HG03196 (cell line): ENCODE results near the gene PHKA2.

Source experiments
- ATAC-seq: cut with Tn5 transposase; IDR thresholded peaks from one replicate; pipeline ENCODE4 v1.9.1; 2021; ENCODE audit not compliant: unreplicated experiment

Gene PHKA2

DNA sequence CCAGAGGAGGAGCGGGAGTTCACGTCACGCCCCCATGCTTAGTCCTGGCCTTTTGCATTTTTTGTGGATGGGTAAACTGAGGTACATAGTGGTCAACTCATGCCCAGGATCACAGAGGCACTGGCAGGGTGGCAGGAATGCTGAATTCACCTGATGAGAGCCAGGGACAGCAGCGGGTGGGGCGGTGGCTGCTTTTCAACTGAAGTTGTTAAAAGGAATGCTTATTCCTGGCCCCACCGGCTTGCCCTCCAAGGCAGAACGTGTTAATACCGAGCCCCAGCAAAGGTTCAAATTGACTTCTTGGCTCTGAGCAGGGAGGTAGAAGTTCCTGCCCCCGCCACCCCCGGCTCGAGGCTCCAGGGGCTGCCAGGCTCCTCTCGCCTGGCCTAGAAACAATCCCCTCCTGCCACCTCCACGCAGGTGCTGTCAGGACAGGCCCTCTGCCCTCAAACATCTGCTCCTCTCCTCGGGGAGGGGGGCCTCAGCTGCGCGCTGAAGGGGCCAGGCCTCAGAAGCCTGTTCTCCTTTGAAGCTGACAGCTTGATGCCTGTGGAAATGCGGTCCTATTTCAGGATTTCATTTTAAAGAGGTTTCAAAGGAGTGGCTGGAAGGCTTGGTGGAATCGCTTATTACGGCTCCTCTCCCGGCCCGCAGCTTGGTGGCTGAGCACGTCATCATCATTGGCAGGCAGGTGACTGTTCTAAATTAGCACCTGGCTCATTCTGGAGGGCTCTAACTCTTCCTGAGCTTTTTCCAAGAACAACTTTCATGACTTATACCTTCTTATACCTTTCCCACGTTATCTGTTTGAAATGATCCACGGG is 93.0 kb downstream of the PHKA2 start:
- ATAC-seq, result no peak

DNA sequence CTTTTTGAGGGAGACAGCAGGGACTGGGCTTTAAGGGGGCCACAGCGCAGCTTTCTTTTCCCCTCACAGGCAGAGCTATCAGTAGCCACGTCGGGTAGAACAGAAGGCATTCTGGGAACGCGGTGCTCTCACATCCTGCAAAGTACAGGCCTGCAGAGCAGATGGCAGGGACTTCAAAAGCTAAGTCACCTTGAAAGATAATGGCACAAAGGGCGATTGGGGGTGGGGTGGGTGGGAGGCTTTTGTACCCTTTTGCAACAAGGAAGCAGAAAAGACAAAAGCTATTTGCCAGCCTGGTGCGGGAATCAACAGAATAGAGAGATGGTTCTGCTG is 93.9 kb downstream of the PHKA2 start:
- no peak for ATAC-seq

DNA sequence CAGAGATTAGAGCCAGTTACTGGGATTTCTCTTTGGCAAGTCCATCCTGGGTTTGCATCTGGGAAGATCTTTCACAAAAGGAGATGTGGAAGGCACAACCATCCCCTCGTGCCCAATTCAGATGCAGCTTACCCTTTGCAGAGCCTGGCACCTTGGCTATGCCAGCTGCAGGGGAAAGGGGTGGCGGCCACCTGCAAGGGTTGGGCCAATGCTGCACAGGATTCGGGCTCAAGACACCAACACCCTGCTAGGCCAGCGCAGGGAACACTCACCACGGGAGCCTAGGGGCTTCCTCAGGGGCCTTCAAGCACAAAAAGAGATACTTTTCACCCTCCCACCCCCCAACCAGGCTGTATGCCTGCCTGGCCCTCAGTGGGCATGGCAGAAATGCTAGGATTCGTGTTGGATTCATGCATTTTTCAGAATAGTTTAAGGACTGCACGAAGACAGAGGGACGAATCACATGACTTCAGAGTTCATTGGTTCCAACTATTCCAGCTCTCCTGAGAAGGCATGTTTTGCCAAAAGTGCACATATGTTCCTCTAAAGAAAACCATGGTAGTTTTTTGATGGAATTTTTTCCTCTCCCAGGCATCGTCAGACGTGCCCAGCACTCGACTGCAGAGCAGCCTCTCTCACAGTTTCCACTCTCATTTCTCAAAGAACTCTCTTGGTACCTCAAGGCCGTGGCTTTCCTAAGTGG is 94.4 kb downstream of the PHKA2 start:
- no peak for ATAC-seq

DNA sequence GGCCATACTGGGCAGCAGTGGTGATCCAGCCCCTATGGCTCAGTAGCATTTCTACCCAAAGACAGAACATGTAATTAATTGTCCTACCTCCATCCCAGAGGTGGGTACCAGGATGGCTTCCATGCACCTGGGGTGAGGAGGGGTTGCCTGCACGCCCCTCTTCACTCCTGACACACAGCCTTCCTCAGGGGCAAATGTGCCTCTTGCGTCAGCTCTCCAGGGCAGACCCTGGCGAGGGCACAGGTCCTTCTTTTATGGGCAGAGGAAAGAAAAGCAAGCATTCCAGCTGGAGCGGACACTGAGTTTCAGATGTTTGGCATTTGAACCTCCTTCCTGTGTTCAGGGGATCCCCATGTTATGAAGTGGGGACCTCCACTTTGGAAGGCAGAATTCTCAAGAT is 95.6 kb downstream of the PHKA2 start:
- no peak for ATAC-seq

DNA sequence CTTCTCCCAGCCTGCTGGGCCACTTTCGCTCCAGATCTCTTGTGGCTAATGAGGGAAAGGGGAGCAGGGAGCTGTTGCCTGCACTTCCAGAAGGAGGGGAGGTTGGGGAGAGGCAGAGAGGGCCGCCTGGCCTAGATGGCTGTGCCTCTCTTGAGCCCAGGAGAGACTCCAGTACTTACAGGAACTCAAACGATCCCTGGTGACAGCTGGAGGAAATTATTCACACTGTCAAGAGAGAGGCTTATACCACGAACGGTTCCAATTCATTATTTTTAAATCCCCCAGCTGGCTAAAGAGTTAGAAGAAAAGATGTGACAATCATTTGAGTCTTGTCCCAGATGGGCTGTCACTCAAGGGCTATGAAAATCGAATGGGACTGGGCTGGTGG is 96.1 kb downstream of the PHKA2 start:
- no peak for ATAC-seq

DNA sequence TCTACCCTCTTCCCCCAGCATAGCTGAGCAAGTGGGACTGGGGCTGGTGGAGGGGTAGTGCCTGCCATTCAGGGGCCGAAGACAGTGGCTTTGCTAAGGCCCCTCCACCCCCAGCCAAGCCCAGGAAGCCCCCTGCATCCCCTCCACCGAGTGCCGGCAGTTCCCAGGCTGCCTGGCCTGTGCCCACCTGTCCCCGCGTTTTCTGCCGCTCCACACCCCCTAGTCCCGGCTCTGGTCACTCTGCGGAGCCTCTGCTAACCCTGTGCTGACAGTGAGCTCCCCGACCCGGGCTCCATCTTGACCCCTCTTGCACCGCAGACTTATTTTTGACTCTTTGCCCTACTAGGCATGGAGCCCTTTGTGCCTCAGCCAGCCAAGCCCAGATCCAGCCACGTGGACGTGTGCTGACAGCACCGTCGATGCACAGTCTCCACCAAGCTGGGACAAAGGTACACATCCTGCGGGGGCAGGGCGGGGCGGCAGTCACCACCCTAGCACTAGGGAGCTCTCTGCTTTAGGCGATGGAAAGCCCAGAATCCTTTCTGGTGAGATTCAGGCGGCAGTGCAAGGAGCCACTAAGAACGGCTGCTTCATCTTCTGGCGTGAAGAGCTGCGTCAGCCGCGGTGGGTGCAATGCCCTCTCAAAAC is 96.6 kb downstream of the PHKA2 start:
- ATAC-seq, result no peak

DNA sequence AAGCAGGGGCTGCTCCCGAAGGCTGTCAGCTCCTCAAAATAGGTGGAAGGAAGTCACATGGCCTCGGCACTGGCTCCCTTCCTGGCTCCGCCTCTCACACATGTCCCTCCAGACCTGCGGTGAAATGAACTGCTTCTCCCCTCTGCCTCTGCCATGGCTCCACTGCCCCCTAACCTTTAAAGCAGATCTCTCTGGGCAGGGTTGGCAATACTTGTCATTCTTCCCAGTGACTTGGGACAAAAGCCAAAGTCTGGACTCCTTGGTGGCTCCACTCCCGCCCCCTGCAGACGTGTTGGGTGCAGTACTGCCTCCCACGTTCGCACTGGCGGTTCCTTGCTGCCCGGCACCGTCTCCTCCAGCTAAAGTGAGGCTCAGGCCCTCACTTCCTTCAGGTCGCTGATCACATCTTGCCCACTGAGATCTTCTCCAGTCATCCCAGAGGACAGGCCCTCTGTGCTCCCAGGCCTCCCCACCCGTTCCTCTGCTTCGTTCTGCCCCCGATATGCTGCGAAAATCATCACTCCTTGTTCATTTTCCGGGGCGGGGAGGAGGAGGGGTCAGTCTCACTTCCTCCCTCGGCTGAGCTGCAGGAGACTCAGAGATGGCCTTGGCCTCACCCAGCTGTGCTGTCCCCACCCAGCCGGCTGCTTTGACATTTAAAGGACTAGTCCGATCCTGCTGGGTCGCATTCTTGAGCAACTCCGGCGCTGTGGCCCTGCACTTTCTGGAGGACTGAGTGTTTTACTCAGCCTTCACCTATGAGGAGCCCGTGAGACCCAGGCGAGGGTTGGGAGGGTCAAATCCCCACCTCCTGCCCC is 97.4 kb downstream of the PHKA2 start:
- peak; percentile 82 for ATAC-seq

DNA sequence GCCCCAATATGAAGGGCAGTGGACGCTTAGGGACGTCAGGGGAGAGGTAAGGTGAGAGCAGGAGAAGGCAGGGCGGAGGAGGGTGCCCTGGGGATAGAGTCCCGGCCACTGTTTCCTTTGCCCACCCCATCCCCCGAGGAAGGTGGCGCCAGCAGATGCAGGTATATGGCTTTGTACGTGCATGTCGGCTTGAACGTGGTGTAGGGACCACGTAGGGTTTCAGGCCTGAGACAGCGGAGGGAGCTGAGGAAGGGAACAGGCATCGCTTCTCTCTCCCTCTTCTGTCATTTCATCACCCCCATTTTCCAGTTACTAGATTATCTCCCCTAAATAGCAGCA is 97.9 kb downstream of the PHKA2 start:
- ATAC-seq, result peak; percentile 32

DNA sequence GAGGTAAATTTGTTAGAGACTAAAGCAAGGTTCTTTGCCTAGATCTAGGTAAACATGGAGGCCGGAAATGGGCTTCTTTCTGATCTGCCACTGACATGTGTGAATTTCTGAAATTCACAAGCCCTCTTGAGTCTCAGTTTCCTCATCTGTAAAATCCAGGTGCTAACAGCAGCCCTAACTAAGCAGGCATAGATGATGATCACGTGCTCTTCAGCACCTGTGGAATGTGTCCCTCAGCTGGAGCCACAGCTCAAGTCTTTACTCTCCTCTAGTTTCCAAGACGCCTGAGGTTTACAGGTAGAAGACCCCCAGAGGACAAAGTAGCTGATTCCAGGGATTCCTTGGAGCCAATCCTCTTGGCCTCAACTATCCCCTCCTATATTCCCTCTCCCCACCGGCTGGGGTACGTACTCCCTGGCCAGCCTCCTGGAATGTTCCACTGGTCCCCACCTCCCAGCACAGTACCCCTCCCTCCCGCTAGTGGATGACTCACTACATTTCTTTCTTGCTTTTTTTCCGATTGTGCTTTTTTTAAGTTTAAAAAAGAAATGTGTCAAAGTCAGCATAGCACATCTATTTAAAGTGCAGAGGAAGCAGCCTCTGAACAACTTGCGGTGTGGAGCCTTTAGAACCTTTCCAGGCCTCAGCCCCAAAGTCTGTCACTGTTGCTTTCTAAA is 98.4 kb downstream of the PHKA2 start:
- no peak for ATAC-seq

DNA sequence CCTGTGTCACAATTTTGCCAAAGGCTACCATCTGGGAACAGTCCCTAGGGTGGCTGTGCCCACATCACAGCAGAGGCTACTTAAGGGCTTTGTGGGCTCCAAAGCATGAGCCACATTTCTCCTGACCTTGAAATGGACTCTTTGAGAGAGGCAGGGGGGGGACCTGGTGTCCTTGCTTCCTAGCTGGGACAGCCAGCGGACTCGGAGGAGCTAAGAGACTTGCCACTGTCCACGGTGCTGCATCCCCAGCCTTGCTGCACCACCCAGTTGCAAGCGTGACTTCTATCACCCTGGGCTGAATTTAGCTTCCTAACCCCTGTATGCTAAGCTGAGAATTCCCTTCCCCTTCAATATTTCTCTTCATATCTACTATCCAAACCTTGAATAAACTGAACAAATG is 99.0 kb downstream of the PHKA2 start:
- ATAC-seq, result no peak

DNA sequence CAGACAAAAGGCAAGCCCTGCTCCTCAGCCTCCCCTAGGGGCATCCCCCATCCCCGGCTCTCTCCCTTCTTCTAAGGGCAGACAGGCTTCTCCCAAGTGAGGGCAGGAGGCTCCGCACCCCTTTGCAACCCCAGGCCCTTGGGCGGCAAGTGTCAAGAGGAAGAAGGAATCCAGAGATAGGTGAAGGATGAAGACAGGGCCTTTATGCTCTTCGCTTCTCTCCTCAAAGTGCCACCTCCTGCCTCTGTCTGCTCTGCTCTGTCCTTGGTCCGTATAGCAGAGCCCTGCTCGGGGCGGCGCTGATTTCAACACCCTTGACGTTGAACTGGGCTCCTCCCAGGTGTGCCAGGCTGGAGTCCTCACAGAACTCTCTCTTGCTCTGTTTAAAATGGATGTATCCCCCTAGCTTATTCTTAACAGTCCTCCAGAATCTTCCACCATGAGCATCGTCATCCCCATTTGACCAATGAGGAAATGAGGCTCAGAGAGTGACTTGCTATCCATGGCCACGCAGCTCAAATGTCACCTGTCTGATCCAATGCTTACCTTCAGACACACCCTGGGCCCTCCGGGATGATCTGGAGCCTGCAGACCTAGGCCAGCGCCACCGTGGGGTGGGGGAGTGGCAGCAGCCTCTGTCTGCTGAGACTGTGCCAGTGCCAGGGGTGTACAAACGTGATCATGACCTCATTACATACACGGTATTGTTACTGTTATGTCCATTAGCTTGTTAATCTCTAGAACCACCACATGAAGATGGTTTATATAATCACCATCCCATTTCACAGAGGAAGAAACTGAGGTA is 99.8 kb downstream of the PHKA2 start:
- ATAC-seq, result no peak

DNA sequence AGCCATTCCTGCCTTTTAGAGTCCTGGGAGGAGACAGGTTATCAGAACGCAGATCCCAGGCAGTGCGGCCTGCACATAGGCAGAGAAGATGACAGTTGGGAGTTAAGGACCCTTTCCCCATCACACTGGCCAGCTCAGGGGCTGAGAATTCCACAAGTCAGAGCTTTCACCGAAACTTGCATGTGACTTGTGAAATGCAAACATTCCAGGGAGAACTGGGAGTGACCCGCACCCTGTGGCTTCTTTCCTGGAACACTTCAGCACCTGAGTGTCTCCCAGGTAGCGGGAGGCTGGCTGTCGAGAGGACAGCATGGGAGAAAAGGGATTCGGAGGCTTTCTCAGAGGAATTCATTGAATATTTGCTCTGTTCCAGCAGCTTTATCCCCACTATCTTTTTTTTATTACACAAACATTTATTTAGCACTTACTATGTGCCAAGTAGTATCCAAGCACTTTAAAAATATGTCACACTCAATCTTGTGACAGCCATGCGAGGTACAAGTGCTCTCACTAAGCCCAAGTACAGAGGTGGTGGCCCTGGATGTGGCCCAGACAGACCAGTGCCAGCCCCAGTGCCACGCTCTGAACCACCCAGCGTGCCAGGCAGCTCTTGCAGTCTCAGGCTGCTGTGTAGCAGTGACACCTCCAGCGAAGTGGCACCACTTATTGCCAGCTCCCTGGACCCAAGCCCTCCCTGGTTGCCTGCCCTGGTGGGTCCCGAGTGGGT is 100.5 kb downstream of the PHKA2 start:
- no peak for ATAC-seq

DNA sequence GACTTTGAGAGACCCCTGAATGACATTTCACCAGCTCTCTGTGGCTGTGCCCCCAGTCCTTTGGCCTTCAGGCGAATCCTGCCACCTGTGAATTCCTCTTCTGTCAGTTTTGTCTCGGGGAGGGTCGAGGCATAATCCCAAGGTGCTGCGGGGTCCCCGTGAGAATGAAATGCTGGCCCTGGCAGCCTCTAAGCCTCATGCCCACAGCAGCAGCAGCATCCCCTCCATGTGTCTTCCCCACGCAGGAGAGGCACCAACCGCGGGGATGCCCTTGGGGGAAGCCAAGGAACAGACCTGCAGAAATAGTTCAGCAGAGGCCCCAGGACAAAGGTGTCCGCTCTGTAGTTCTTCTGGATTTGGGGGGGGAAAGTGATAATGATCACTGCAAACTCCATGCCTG is 104.8 kb downstream of the PHKA2 start:
- no peak for ATAC-seq

DNA sequence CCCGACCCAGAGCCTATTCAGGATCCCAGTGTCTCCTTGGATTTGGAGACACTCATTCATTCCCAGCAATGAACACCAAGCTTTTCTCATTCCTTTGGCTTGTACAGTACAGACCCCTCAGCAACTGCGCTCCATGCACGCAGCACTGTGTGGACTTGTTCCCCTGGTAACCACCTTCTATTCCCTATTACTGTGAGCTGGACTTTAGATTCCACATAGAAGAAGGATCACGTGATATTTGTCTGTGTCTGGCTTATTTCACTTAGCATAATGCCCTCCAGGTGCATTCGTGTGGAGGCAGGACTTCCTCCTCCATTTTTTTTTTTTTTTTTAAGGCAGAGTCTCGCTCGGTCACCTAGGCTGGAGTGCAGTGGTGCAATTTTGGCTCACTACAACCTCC is 106.4 kb downstream of the PHKA2 start:
- no peak for ATAC-seq

DNA sequence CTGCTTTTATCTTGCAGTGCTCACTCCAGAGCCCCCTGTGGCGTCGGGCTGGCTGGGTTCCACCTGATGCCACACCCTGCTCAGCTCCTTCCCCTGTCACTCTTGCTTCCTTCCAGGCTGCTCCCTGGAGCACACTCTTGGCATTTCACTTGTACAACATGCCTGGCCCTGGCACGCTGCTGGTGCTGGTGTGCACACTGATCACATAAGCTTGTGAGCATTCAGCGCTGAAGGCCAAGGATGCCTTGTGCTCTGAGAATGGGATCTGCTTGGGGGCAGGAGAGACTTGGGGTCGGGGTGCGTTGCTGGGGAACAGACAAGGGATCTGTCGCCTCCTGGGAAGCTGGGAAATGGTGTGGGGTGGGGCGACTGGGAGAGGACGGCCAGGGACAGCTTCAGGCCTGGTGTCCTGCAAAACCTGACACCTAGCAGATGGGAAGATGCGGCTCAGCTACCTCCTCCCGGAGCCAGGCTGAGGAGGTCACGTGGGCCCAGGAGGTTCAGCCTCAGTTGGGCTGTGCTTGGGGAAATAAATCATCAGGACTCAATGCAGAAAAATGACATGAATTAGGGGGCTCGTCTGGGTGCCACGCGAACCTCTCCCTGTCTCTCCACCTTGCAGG is 108.5 kb downstream of the PHKA2 start:
- no peak for ATAC-seq

DNA sequence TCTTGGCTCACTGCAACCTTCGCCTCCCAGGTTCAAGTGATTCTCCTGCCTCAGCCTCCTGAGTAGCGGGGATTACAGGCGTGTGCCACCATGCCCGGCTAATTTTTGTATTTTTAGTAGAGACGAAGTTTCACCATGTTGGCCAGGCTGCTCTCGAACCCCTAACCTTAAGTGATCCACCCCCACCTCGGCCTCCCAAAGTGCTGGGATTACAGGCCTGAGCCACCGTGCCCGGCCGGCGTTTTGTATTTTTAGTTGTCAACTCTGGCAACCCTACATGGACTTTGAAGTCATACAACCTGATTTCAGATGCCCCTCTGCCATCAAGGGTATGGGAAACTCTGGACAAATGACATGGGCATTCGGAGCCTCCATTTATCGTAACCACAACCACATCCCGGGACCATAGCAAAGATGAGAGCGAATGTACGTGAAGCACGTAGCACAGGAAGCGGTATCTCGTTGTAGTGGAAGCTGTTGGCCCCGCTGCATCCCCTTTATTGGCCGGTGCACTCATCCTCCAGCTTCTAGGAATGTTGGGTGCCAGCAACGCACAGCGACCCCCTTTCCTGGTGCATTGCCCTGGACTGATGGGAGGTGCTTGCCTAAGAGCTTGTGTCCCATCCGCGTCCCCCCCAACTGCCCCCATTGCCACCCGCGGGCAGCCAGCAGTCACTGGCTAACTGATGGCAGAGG is 109.2 kb downstream of the PHKA2 start:
- no peak for ATAC-seq

DNA sequence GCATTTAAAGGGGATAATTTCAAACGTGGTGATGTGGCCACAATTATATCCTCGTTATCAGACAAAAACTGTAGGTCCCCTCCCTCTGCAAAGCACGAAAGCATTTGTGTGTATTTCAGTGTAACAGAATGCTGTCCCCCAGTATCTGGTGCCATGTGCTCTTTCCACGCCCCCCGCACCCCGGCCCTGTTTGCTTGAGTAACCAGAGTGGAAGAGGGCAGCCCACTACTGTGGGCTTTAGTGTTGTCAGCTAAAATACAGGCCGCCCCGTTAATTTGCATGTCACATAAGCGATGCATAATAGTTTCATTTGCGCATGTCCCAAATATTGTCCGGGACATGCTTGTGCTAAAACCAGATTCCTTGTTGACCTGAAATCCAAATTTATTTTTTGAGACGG is 110.1 kb downstream of the PHKA2 start:
- no peak for ATAC-seq

DNA sequence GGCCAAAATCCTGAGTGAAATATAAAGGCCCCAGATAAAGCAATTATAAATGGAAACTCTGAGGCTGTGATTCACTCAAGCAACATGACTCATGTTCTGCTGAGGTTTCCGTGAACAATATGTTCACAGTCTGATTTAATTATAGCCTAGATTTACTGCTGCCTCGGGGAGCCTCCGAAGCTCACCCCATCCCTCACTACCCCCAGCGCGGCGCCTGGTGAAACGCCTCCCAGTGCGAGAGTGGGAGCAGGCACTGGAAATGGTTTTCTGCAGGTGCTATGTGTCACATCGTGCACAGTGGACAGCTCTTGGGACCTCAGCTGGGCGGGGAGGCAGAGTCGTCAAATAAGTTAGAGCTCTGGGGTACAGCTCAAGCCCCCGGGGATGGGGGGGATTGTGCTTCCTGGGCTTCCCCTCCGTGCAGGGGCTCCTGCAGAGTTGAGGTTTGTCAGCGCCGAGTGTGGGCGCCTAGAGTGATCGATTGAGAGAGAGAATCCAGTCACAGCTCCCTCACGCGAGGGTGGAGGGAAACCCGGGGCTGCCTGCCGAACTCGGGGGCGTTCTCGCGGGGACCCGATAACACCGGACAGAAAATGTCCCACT is 110.6 kb downstream of the PHKA2 start:
- no peak for ATAC-seq
